ENCODE measurements around the gene CYP19A1.

The CYP19A1 gene

DNA sequence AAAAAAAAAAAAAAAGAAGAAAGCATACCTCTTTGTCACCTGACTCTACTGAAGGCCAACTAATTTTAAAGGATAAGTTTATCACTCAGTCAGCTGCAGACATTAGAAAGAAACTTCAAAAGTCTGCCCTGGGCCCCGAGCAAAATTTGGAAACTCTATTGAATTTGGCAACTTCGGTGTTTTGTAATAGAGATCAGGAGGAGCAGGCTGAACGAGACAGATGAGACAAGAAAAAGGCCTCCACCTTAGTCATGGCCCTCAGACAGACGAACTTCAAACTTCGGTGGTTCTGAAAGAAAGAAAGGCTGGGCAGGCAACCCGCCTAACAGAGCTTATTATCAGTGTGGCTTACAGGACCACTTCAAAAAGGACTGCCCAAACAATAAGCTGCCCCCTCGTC, 21.6 kb upstream of the CYP19A1 start:
- DNase-seq (ENCODE audit: low read depth): no peak

DNA sequence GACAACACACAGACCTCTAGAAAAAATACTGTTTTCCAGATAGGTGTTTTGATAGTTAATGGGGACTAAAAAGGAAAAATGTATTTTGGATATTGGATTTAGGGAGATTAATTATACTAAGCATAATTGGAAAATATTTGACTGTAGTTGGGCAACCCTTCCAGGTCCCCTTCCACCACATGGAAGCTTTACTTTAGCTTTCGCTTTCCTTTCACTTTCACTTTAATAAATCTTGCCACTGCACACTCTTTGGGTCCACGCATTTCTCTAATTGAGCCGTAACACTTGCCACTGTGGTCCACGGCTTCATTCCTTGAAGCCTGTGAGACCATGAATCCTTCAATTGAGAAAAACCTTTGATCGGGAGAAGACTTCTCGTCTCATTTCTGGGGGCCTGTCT, 18.6 kb upstream of the CYP19A1 start:
- DNase-seq (ENCODE audit: low read depth): no peak

DNA sequence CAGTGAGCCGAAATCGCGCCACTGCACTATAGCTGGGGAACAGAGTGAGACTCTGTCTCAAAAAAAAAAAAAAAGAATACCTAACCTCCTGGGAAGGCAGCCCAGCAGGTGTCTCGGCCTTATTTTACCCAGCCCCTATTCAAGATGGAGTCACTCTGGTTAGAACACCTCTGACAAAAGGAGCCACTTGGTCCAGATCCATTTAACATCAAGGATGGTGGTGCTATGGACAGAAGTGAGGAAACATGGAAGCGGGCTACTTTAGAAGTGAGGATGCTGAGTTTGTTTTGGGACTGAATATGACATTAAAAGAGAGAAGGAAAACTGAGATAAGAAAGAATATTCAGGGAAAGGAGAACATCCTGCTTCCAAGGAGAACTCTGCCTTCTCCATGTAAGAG, 17.8 kb upstream of the CYP19A1 start:
- no peak for DNase-seq (ENCODE audit: low read depth)

DNA sequence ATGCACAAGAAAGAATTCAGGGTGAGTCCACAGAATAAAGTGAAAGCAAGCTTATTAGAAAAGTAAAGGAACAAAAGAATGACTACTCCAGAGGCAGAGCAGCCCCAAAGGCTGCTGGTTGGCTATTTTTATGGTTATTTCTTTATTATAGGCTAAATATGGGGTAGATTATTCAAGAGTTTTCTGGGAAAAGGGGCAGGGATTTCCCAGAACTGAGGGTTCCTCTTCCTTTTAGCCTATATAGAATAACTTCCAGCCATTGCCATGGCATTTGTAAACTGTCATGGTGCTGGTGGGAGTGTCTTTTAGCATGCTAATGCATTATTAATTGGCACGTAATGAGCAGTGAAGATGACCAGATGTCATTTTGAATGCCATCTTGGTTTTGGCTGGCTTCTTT, 16.7 kb upstream of the CYP19A1 start:
- no peak for DNase-seq (ENCODE audit: low read depth)

DNA sequence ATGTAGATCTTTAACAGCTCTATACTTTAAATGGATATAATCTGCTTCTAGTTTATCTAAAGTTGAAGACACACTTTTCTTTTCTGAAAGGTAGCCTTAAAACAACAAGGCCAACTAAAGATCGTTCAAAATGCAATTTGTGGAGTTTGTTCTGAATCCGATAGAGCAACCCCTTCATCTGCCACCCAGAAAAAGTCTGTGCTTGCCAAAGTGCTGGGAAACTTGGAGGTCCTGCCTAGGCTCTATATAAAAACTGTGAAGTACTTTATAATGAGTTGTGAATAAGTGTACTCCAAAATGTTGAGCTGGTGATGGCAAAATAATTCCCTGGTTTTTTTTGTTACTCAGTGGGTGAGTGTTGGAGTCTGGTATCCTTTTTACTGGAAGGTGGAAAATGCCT, 15.6 kb upstream of the CYP19A1 start:
- DNase-seq (ENCODE audit: low read depth): no peak

DNA sequence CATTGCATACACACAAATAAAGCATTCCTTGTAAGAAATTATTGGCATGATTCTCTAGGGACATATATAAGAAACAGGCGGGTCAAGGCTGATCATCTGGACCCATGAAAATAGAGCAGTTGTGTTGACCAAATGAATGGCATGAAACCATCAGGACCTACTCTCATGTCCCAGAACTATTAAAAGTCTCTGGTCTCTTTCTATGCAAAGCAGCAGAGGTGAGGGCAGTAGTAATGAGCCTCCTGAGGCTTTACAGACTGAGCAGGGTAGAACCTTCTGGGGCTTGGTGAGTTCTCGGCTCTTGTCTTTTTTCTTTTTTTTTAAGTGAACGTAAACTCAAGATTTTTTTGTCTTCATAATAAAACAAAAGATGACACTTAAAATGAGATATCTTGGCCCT, 12.3 kb upstream of the CYP19A1 start:
- DNase-seq (ENCODE audit: low read depth): no peak

DNA sequence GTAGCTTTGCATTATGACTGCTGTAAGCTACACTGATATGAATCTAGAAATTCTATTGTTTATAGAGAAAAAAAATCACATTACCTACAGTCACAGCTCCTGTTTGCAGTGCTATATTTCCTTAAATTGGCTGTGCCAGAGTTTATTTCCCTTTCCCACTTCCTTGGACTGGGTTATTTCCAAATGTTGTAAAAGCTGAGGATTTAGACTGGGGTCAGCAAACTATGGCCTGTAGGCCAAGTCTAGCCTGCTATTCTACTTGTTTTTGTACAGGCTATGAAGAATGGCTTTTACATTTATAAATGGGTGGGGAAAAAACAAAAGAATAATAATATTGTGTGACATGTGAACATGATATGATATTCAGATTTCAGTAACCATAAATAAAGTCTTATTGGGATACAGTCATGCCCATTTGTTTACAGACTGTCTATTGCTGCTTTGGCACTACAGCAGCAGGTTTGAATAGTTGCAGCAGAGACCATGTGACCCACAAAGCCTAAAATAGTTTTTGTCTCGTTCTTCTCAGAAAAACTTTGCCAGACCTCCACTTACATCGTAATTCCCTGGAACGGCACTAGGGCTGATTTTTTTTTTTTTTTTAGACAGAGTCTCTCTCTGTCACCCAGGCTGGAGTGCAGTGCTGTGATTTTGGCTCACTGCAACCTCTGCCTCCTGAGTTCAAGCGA, 10.9 kb upstream of the CYP19A1 start:
- no peak for DNase-seq (ENCODE audit: low read depth)

DNA sequence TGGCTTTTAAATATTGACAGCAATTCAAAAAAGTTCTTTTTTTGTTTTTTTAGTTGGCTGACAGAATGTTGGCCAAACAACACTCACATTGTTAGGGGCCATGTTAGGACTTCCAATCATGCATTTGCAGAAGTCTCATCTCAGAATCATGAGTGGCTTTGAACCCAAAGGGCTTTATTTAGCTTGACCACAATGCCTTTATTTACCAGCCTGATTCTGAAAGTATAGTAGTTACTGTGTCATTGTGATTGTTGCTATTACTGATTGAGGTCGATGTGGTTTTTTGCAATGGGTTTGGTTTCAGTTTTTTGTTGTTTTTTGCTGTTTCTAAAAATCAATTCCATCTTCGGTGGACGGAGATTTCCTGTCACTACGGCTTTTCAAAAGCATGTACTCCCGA, 10.3 kb upstream of the CYP19A1 start:
- no peak for DNase-seq (ENCODE audit: low read depth)

DNA sequence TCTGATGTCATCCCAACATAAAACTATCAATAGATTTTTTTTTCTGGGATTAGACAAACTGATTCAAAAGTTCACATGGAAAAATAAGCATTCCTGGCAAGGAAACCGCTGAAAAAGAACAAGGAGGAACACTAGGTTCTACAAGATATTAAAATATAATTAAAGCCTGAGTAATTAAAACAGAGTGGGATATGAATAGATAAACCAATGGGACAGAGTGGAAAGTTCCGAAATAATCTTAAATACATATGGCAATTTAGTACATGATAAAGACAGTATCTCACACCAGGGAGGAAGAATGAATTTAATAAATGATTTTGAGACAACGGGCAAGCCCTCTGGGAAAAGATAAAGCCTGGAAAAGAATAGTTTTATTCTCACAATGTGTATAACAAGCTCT, 7.7 kb upstream of the CYP19A1 start:
- DNase-seq (ENCODE audit: low read depth): no peak

DNA sequence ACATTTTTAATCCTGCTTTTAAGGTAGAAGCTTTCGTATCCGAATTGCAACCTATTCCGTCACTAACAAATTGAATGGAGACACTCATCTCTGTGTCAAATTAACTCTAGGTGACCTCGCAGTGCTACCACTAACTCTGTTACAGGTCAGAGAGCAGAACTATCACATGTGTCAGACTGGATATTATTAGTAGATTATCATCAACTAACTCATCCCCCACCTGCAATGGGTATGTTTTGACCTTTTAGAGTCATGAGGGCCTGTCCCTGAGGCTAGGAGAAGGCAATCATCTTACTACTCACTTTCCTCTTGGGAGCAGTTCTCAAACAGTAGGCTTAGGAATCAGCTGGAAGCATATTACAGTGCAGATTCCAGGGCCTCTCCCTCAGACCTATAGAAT, 5.1 kb upstream of the CYP19A1 start:
- DNase-seq (ENCODE audit: low read depth): no peak

DNA sequence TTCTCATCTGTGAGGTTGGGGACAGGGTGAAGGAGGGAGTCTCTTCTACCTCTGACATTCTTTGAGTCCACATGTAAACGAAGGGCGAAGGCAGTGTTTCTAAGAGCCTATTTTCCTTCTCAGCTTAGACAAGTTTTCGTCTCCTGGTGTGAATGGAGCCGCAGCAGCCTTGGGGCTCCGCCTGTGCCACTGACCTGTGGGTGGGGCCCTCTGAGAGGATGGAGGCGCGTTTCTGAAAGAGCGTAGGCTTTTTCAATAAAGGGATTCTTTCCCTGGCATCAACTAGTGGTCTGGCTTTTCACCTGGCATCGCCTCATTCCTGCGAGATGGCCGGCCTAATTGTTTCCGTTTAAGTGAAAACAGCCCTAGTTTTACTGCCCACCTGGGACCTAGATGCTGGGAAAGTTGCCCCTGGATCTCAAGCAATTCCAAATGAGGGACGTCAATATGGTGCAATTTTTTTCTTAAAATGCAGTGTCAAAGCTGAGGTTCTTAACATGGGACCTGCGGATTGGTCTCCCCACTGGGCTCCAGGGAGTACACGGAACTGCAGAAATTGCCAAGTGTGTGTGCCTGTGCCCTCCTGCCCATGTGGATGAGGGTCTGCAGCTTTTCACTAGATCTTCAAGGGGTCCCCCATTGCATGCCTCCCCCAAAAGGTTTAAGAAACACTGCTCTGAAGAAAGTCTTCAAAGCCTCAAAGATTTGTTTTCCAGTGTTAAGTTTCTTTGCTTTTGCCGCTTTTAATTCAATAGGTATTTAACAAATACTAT, 4.0 kb upstream of the CYP19A1 start:
- no peak for DNase-seq (ENCODE audit: low read depth)

DNA sequence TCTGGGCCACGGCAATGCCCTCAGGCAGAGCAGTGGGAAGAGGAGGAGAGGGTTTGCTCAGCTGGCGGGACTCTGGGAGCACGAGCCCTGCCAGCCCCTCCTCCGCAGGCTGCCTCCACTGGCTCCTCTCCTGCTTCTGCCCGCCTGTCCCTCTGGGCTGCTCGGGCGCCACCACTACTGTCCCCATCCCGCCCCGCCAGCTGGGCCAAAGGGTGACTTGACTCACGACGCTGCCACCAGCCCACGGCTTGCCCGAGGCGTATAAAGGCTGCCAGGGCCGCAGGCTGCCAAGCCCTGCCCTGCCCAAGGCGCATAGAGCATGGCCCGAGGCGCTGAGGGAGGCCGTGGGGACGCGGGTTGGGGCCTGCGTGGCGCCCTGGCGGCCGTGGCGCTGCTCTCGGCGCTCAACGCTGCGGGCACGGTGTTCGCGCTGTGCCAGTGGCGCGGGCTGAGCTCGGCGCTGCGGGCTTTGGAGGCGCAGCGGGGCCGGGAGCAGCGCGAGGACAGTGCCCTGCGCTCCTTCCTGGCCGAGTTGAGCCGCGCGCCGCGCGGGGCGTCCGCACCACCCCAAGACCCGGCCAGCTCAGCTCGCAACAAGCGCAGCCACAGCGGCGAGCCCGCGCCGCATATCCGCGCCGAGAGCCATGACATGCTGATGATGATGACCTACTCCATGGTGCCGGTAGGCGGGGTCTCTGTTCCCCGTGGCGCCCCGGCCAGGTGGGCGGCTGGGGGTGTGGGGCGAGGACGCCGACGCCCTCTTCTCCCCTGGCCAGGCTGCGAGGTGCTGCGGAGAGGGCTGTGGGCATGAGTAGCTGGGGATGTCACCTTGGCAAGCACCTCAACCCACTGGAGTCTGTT, 3.2 kb upstream of the CYP19A1 start, which contains the start of gene GLDN:
GLDN (plus strand) TSS at position 290 of the 861 bp plus-strand sequence; CDS start at position 320, 30 bp downstream.
- DNase-seq (ENCODE audit: low read depth): no peak

DNA sequence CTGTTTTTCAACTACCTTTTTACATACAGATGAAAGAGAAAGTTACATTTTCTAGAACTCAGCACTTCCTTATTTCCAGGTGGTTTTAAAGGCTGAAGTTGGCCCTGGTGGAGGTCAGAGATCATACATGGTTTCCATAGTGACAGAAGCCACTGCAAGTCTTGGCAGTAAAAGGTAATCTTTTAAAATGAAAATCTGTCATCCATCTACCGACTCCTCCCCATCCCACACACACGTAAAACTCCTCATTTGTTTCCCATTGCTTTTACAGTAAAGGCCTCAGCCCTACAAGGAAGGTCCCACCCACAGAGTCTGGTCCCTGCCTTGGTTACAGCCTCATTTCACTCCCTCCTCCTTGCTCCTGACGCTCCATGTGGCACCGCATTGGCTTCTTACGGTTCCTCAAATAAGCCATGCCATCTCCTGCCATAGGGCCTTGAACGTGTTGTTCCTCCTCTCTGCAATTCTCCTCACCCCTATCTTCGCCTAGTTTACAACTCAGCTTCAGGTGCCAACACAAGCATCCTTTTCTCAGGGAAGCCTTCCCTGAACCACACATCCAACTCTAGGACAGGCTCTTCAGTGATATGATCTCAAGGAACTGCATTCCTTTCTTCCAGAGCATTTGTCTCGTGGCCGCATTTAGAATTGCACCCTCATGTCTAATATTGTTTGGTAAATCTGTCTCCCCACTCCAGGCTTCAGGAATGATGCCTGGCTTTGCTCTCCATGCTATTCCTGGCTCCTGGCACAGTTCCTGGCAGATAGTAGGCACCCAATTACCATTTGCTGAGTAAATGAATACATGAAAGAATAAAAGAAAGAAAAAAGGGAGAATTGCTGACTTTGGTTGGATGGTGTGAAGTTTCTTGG, 2.6 kb downstream of the CYP19A1 start:
- DNase-seq (ENCODE audit: low read depth): no peak

DNA sequence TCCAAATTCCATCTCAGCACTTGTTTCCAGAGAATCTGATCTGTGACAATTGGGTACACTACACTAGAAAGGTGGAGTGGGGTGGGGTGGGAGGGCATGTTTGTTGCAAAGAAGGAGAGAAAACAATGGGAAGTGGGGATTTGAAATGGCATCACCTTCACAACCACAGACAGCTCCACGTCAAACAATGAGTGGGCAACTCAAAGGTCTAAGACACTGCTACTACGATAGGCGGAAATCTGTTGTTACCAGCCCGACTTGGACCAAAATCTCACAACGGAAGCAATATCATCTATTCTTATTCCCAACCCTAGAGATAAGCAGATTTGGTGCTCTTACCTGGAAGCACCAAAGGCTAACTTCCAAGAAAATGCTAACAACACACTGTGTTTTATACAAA, 3.3 kb downstream of the CYP19A1 start:
- DNase-seq (ENCODE audit: low read depth): no peak

DNA sequence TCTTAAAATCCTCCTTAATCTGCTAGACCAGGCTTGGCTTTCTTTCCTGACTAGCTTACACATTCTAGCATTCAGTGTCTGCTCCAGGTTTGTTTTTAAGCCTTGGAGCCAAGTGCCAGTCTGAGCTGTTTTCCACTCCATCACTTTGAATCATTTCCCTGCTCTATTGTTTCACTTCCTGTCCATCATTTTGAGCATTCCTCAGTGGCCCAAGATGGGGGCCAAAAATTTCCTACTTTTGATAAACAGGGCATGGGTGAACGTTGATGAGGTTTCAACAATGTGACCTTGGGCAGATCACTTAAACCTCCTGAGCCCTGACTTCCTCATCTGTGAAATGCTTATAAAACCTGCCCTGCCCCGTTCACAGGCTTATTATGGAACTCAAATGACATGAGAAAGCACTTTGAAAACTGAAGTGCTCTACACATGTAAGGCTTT, 4.4 kb downstream of the CYP19A1 start:
- no peak for DNase-seq (ENCODE audit: low read depth)

DNA sequence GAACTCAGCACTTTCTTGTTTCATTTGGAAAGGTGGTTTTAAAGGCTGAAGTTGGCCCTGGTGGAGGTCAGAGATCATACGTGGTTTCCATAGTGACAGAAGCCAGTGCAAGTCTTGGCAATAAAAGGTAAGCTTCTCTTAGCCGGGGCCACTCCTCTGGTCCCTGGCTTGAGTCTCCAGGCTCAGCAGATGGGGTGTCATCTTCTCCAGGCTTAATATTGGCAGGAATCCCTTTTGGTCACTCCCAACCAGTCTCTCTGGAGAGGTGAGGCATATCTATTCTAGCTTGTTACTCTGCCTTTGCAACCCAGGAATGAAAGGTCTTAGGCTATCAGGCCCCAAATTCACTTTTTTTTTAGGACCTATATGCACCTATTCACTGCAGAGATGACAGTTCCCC, 4.8 kb downstream of the CYP19A1 start:
- DNase-seq (ENCODE audit: low read depth): no peak

DNA sequence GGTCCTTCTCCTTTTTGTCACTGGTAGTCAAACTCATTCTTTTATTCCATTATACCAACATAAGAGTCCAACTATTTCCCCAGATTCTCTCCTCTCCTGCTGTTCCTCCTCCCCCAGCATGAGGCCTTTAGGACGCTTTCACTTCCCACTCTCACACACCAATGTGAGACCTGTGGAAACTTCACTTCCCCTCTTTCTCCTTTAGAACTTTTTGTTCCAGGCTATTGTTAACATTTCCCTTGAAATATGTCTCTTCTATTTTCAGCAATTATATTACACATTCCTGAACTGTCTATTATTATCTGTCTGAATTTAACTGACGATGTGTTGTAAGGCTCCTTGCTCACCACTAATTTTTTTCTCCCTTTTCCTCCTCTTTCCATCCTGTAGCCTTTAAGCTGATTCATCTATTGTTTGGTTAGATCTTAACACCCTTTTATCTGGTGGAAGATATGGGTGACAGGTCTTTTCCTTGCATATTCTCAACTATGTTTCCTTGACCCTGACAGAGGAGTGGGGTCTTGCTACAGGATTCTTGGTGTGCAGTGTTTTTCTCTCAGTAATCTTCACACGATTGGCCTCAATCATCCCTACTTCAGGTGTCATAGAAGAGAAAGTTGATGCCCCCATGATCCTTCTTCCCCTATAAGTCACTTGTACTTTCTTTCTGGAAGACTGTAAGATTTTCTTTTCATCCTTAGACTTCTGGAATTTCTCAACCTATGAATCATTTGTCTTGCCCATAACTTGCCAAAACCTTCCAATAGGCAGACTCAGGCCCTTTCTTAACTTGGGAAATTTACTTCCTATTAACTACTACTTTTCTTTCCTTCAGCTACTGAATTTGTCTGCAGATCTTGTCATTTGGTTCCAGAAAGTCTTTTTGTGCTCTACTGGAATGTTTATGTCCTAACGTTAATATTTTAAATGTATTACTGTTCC, 5.9 kb downstream of the CYP19A1 start:
- DNase-seq (ENCODE audit: low read depth): no peak

DNA sequence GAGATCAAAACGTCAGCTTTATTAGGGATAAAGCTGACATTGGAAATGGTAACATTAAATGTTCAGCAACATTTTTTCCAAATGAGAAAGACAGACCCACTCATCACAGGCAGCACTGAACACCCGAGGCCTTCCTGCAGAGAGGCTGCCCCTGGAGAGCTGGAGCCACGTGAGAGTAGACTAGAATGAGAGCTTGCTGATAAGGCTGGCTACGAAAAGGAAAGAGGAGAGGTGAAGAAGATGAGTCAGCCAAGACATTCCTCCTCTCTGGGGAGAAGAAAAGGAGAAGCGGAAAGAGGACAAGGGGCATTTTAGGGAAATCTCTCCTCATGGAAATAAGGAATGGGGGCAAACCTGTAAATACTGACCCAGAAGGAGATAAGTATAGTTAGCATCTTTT, 7.3 kb downstream of the CYP19A1 start:
- no peak for DNase-seq (ENCODE audit: low read depth)

DNA sequence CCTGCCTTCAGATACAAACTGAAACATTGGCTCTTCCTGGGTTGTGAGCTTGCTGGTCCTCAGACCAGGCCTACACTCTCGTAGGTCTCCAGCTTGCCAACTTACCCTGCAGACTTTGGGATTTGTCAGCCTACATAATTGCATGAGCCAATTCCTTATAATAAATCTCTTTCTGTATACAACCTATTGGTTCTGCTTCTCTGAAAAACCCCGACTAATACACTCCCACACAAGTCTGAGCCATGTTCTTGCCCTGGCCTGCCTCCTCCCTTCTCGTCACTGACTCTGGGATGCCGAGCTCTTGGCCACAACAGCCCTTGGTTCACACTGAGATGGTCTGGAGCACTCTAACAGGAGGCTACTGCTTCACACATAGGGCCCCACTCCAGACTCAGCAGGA, 9.5 kb downstream of the CYP19A1 start:
- DNase-seq (ENCODE audit: low read depth): no peak

DNA sequence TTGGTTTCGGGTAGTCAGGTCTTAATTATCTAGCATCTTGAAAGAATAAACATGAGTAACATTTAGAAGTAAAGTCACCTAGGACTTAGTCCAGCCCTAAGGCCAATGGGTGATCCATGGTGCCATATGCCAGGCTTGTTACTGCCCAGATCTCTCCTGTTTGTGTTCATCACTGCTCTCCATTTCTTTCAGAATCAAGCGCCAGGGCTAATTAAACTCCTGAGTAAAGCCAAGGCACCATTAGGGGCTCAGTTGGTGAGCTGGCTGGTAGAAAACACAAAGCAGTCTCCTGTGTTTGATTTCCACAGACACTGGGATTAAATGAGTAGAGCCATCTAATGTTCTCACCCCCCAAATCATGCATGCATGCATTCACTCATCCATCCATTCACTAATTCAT, 11.3 kb downstream of the CYP19A1 start:
- DNase-seq (ENCODE audit: low read depth): no peak

DNA sequence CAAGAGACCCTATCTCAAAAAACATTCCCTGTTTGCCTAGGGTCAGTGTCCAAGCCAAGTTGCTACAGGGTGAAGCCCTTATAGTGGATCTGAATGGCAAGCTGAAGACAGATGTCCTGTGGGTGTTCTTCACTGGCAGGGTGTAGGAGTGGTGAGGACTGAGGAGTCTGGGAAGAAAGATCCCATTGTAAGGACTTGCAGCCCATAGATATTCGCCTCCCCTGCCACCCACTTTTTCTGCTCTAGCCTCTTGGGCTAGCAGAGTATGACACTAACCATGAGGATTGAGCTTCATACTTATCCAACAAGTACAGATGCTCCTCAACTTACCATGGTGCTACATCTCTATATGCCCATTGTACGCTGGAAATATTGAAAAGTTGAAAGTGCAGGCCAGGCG, 13.2 kb downstream of the CYP19A1 start:
- no peak for DNase-seq (ENCODE audit: low read depth)
